DMS53 treated with DMSO at 0.1 percent for 48 hours (cell line): ENCODE measurements around the gene SLC15A1.

Experiments used
- DNase-seq: peaks from one replicate; lab custom pipeline; 2025; ENCODE audit not compliant: unreplicated experiment; lab: John Stamatoyannopoulos, UW

SLC15A1 gene

GRCh38 chr13:98752467-98753290 lies at the start of gene SLC15A1:
SLC15A1 (minus strand) TSS chr13:98752672; CDS start chr13:98752598, 74 bp downstream.
- DNase-seq: no peak

GRCh38 chr13:98801626-98802418 lies 49.4 kb upstream of the SLC15A1 start:
- DNase-seq: no peak

GRCh38 chr13:98800078-98800477 lies 47.6 kb upstream of the SLC15A1 start:
- no peak for DNase-seq

- DNase-seq: no peak
Measured at GRCh38 chr13:98798849-98799645, 46.6 kb upstream of the SLC15A1 start.

GRCh38 chr13:98797456-98797855 lies 45.0 kb upstream of the SLC15A1 start:
- DNase-seq: no peak

GRCh38 chr13:98796798-98797197 lies 44.3 kb upstream of the SLC15A1 start:
- no peak for DNase-seq

GRCh38 chr13:98796191-98796590 lies 43.7 kb upstream of the SLC15A1 start:
- no peak for DNase-seq

- no peak for DNase-seq
Measured at GRCh38 chr13:98795220-98795619, 42.7 kb upstream of the SLC15A1 start.

GRCh38 chr13:98794498-98794897 lies 42.0 kb upstream of the SLC15A1 start:
- DNase-seq: no peak

- no peak for DNase-seq
Measured at GRCh38 chr13:98792785-98793495, 40.5 kb upstream of the SLC15A1 start.

- DNase-seq: no peak
Measured at GRCh38 chr13:98792321-98792720, 39.8 kb upstream of the SLC15A1 start.

GRCh38 chr13:98791611-98792010 lies 39.1 kb upstream of the SLC15A1 start:
- no peak for DNase-seq

- DNase-seq: no peak
Measured at GRCh38 chr13:98787996-98788395, 35.5 kb upstream of the SLC15A1 start.

- DNase-seq: no peak
Measured at GRCh38 chr13:98787173-98787572, 34.7 kb upstream of the SLC15A1 start.

- DNase-seq: no peak
Measured at GRCh38 chr13:98786023-98786422, 33.6 kb upstream of the SLC15A1 start.

GRCh38 chr13:98785405-98785804 lies 32.9 kb upstream of the SLC15A1 start:
- no peak for DNase-seq

GRCh38 chr13:98784666-98785065 lies 32.2 kb upstream of the SLC15A1 start:
- DNase-seq: no peak

- DNase-seq: no peak
Measured at GRCh38 chr13:98783856-98784478, 31.5 kb upstream of the SLC15A1 start.

- no peak for DNase-seq
Measured at GRCh38 chr13:98782654-98783053, 30.2 kb upstream of the SLC15A1 start.

GRCh38 chr13:98781905-98782304 lies 29.4 kb upstream of the SLC15A1 start:
- no peak for DNase-seq
